HEK293 (cell line): Measurements from ENCODE around the gene VAV2.
A peak's percentile ranks its signal among the peaks of the same experiment; 100 is the strongest.

Source experiments
- CTCF ChIA-PET: fragments of 350-600 bp; formaldehyde crosslinking; extraction: SDS; loops from one replicate; lab custom pipeline; 2021; ENCODE audit warnings: antibody characterized with exemption; lab: Yijun Ruan, JAX
- POLR2A ChIA-PET: fragments of 300-600 bp; formaldehyde crosslinking; extraction: SDS; loops from one replicate; lab custom pipeline; 2020; ENCODE audit warnings: antibody characterized with exemption, inconsistent platforms; lab: Yijun Ruan, JAX
- H3K27ac ChIP-seq: fragments of 200-500 bp; sonication (Bioruptor generic); 2 replicates; pipeline ENCODE4 v1.5.1; 2014; ENCODE audit warnings: low read depth, low read length, control low read depth, inconsistent platforms; ENCODE audit errors: extremely low read depth
- H3K36me3 ChIP-seq, 2 experiments: fragments of 200-500 bp in 1 of 2; sonication (Bioruptor generic) in 1 of 2; 1 replicate in 1 of 2; 2 replicates in 1 of 2; pipeline ENCODE4 v1.5.1; 2014 to 2017; ENCODE audit warnings: inconsistent platforms in 2 of 2, low read length in 2 of 2; ENCODE audit not compliant: control insufficient read depth in 2 of 2, insufficient read depth in 1 of 2
- H3K4me1 ChIP-seq: fragments of 200-500 bp; sonication (Bioruptor generic); 2 replicates; pipeline ENCODE4 v1.5.1; 2014; ENCODE audit warnings: mild to moderate bottlenecking, low read length, inconsistent platforms; ENCODE audit not compliant: control insufficient read depth, insufficient read depth
- H3K4me3 ChIP-seq: 2 replicates; pipeline ENCODE4 v1.5.1; 2011; ENCODE audit warnings: low read depth, mild to moderate bottlenecking, control low read depth, low read length, moderate library complexity
- H3K9me3 ChIP-seq: fragments of 200-500 bp; sonication (Bioruptor generic); 2 replicates; pipeline ENCODE4 v1.5.1; 2014; ENCODE audit warnings: low read depth, low read length, inconsistent platforms; ENCODE audit not compliant: control insufficient read depth, insufficient read depth
- HOXA7 ChIP-seq: sonication (generic); formaldehyde crosslinking; IDR thresholded peaks from 2 replicates; pipeline ENCODE4 v1.8.1; 2022; ENCODE audit warnings: missing genetic modification reagents, borderline replicate concordance
- KLF16 ChIP-seq: fragments of 450-650 bp; formaldehyde crosslinking; IDR thresholded peaks from 2 replicates; pipeline ENCODE4 v1.5.1; 2017; ENCODE audit warnings: missing biosample characterization, missing genetic modification characterization
- REPIN1 ChIP-seq: fragments of 450-650 bp; formaldehyde crosslinking; IDR thresholded peaks from 2 replicates; pipeline ENCODE4 v1.5.1; 2017; ENCODE audit warnings: missing biosample characterization, missing genetic modification characterization, low read depth
- SETDB1 ChIP-seq: IDR thresholded peaks from one replicate; pipeline ENCODE4 v1.6.1; 2017; ENCODE audit warnings: mild to moderate bottlenecking, low read length, moderate library complexity, mixed read lengths; ENCODE audit not compliant: insufficient read length
- SP3 ChIP-seq: fragments of 450-650 bp; formaldehyde crosslinking; IDR thresholded peaks from 2 replicates; pipeline ENCODE4 v1.5.1; 2016; ENCODE audit warnings: missing biosample characterization, missing genetic modification characterization
- TRIM28 ChIP-seq: IDR thresholded peaks from 2 replicates; pipeline ENCODE4 v1.6.1; 2011; ENCODE audit warnings: low read length, control low read depth, borderline replicate concordance
- ZBTB26 ChIP-seq: fragments of 450-650 bp; formaldehyde crosslinking; optimal IDR thresholded peaks from 2 replicates; pipeline ENCODE3; 2016; ENCODE audit warnings: missing biosample characterization, mild to moderate bottlenecking, missing genetic modification characterization
- ZFHX2 ChIP-seq: fragments of 450-650 bp; formaldehyde crosslinking; conservative IDR thresholded peaks from 2 replicates; pipeline ENCODE4 v1.5.1; 2016; ENCODE audit warnings: missing biosample characterization, missing genetic modification characterization
- ZNF114 ChIP-seq: fragments of 450-650 bp; formaldehyde crosslinking; IDR thresholded peaks from 2 replicates; pipeline ENCODE4 v1.5.0; 2017; ENCODE audit warnings: missing biosample characterization, missing genetic modification characterization
- ZNF132 ChIP-seq: fragments of 450-650 bp; formaldehyde crosslinking; IDR thresholded peaks from 2 replicates; pipeline ENCODE4 v1.5.1; 2017; ENCODE audit warnings: missing biosample characterization, missing genetic modification characterization, borderline replicate concordance
- ZNF2 ChIP-seq: fragments of 450-650 bp; formaldehyde crosslinking; IDR thresholded peaks from 2 replicates; pipeline ENCODE4 v1.5.1; 2016; ENCODE audit warnings: missing biosample characterization, missing genetic modification characterization
- ZNF354C ChIP-seq: fragments of 450-650 bp; formaldehyde crosslinking; IDR thresholded peaks from 2 replicates; pipeline ENCODE4 v1.5.1; 2016; ENCODE audit warnings: missing biosample characterization, missing genetic modification characterization, low read depth, borderline replicate concordance
- ZNF366 ChIP-seq: fragments of 450-650 bp; formaldehyde crosslinking; conservative IDR thresholded peaks from 2 replicates; pipeline ENCODE4 v1.5.1; 2016; ENCODE audit warnings: missing biosample characterization, missing genetic modification characterization
- ZNF426 ChIP-seq: fragments of 450-650 bp; formaldehyde crosslinking; IDR thresholded peaks from 2 replicates; pipeline ENCODE4 v1.5.1; 2017; ENCODE audit warnings: missing biosample characterization, missing genetic modification characterization, mild to moderate bottlenecking, inconsistent platforms, moderate library complexity
- ZNF488 ChIP-seq: fragments of 450-650 bp; formaldehyde crosslinking; IDR thresholded peaks from 2 replicates; pipeline ENCODE4 v1.5.1; 2016; ENCODE audit warnings: missing biosample characterization, missing genetic modification characterization
- ZNF529 ChIP-seq: fragments of 450-650 bp; formaldehyde crosslinking; IDR thresholded peaks from 2 replicates; pipeline ENCODE4 v1.5.1; 2017; ENCODE audit warnings: missing genetic modification characterization, missing biosample characterization; ENCODE audit not compliant: insufficient replicate concordance
- ZNF549 ChIP-seq: fragments of 450-650 bp; IDR thresholded peaks from 2 replicates; pipeline ENCODE4 v1.5.1; 2018; ENCODE audit warnings: missing biosample characterization, missing genetic modification characterization, mild to moderate bottlenecking, inconsistent platforms, moderate library complexity
- ZNF555 ChIP-seq: fragments of 450-650 bp; formaldehyde crosslinking; conservative IDR thresholded peaks from 2 replicates; pipeline ENCODE4 v1.5.1; 2017; ENCODE audit warnings: missing biosample characterization, mild to moderate bottlenecking, missing genetic modification characterization, inconsistent platforms
- ZNF558 ChIP-seq: fragments of 450-650 bp; formaldehyde crosslinking; IDR thresholded peaks from 2 replicates; pipeline ENCODE4 v1.5.1; 2016; ENCODE audit warnings: missing biosample characterization, missing genetic modification characterization
- ZNF629 ChIP-seq: fragments of 450-650 bp; formaldehyde crosslinking; IDR thresholded peaks from 2 replicates; pipeline ENCODE4 v1.5.1; 2017; ENCODE audit warnings: missing biosample characterization, missing genetic modification characterization
- ZNF707 ChIP-seq: fragments of 450-650 bp; formaldehyde crosslinking; IDR thresholded peaks from 2 replicates; pipeline ENCODE4 v1.5.1; 2016; ENCODE audit warnings: missing biosample characterization, missing genetic modification characterization
- ZNF776 ChIP-seq: fragments of 450-650 bp; formaldehyde crosslinking; IDR thresholded peaks from 2 replicates; pipeline ENCODE4 v1.5.0; 2017; ENCODE audit warnings: missing biosample characterization, missing genetic modification characterization, borderline replicate concordance
- ZXDB ChIP-seq: fragments of 450-650 bp; formaldehyde crosslinking; IDR thresholded peaks from 2 replicates; pipeline ENCODE4 v1.5.1; 2016; ENCODE audit warnings: missing biosample characterization, missing genetic modification characterization
- TF ChIP-seq, protein P1 (sequence below): fragments of 450-650 bp; formaldehyde crosslinking; IDR thresholded peaks from 2 replicates; pipeline ENCODE4 v1.5.1; 2016; ENCODE audit warnings: missing biosample characterization, missing genetic modification characterization, borderline replicate concordance
- TF ChIP-seq, protein P2 (sequence below): fragments of 450-650 bp; formaldehyde crosslinking; IDR thresholded peaks from 2 replicates; pipeline ENCODE4 v1.5.1; 2016; ENCODE audit warnings: missing biosample characterization, missing genetic modification characterization

VAV2 gene

GRCh38 chr9:134039386-134040175, 47.5 kb upstream of the VAV2 start:
- Histone ChIP-seq H3K9me3 (no peaks in the 10 kb centered on the region), H3K4me1 (no peaks in the 10 kb centered on the region), H3K27ac (no peak overlapping the region), H3K4me3 (no peak overlapping the region), H3K36me3 (peaks cover 31 to 88% of the 10 kb centered on the region in 2 experiments)
- TF ChIP-seq, protein P1, sequence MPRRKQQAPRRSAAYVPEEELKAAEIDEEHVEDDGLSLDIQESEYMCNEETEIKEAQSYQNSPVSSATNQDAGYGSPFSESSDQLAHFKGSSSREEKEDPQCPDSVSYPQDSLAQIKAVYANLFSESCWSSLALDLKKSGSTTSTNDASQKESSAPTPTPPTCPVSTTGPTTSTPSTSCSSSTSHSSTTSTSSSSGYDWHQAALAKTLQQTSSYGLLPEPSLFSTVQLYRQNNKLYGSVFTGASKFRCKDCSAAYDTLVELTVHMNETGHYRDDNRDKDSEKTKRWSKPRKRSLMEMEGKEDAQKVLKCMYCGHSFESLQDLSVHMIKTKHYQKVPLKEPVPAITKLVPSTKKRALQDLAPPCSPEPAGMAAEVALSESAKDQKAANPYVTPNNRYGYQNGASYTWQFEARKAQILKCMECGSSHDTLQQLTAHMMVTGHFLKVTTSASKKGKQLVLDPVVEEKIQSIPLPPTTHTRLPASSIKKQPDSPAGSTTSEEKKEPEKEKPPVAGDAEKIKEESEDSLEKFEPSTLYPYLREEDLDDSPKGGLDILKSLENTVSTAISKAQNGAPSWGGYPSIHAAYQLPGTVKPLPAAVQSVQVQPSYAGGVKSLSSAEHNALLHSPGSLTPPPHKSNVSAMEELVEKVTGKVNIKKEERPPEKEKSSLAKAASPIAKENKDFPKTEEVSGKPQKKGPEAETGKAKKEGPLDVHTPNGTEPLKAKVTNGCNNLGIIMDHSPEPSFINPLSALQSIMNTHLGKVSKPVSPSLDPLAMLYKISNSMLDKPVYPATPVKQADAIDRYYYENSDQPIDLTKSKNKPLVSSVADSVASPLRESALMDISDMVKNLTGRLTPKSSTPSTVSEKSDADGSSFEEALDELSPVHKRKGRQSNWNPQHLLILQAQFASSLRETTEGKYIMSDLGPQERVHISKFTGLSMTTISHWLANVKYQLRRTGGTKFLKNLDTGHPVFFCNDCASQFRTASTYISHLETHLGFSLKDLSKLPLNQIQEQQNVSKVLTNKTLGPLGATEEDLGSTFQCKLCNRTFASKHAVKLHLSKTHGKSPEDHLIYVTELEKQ (tag by site-specific recombination) = no peak
- TF ChIP-seq ZNF114 (tag by site-specific recombination) (no peak), ZNF426 (tag by site-specific recombination) (no peak), ZNF707 (tag by site-specific recombination) (no peak), ZNF132 (no peak), SP3 (no peak), ZNF555 (tag by site-specific recombination) (no peak), TRIM28 (no peak), ZNF2 (tag by site-specific recombination) (no peak), HOXA7 (CRISPR knock-in tag) (no peak), KLF16 (tag by site-specific recombination) (no peak), ZFHX2 (tag by site-specific recombination) (no peak), ZNF776 (no peak), ZXDB (tag by site-specific recombination) (no peak)
- TF ChIP-seq, protein P2, sequence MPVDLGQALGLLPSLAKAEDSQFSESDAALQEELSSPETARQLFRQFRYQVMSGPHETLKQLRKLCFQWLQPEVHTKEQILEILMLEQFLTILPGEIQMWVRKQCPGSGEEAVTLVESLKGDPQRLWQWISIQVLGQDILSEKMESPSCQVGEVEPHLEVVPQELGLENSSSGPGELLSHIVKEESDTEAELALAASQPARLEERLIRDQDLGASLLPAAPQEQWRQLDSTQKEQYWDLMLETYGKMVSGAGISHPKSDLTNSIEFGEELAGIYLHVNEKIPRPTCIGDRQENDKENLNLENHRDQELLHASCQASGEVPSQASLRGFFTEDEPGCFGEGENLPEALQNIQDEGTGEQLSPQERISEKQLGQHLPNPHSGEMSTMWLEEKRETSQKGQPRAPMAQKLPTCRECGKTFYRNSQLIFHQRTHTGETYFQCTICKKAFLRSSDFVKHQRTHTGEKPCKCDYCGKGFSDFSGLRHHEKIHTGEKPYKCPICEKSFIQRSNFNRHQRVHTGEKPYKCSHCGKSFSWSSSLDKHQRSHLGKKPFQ = no peak
- ChIA-PET CTCF (interaction anchor here (0.7 to 1.3 kb wide), 4 partner anchors 44 to 94 kb away, joined by 3 to 4 read pairs (median 3); no protein-coding TSS in a partner anchor), POLR2A (no interaction called here)

- Histone ChIP-seq H3K4me1 (no peaks in the 10 kb centered on the region), H3K36me3 (peaks cover 31 to 89% of the 10 kb centered on the region in 2 experiments), H3K27ac (no peak overlapping the region), H3K9me3 (no peaks in the 10 kb centered on the region), H3K4me3 (no peak overlapping the region)
- TF ChIP-seq ZNF549 (no peak), SETDB1 (peak; percentile 40), ZNF488 (tag by site-specific recombination) (no peak), ZNF354C (tag by site-specific recombination) (no peak), ZNF558 (tag by site-specific recombination) (0 out of 2 replicates have a peak, but pooled peaks have one; percentile 34), ZNF366 (tag by site-specific recombination) (no peak), REPIN1 (tag by site-specific recombination) (no peak), ZNF629 (tag by site-specific recombination) (no peak), ZBTB26 (tag by site-specific recombination) (no peak), ZNF529 (tag by site-specific recombination) (peak; percentile 24)
- ChIA-PET POLR2A (no interaction called here), CTCF (no interaction called here)
These were observed 45.5 kb upstream of the VAV2 start for GRCh38 chr9:134037641-134038040.
